Limb (tissue), 2 donors: ENCODE results near the gene FOXD4L5.
"Not testable (repeated sequence)": the region's sequence is repeated elsewhere in the genome, so short reads cannot be mapped to it uniquely, and the experiment has no call there.

Experiments
- DNase-seq, 2 donors: peaks; one replicate each; pipeline ENCODE4 v3.0.0-alpha.2; 2016; ENCODE audit errors: extremely low spot score in 2 of 2

The FOXD4L5 gene

GRCh38 chr9:65285109-65285508 lies at the start of gene FOXD4L5:
Gene FOXD4L5, minus strand, starts transcription at chr9:65285209. Its CDS starts 832 bp downstream, at chr9:65284377.
- not testable (repeated sequence) for DNase-seq

- DNase-seq: not testable (repeated sequence)
Measured at GRCh38 chr9:65283943-65284342, 1.1 kb downstream of the FOXD4L5 start.

- not testable (repeated sequence) for DNase-seq
Measured at GRCh38 chr9:65282976-65283375, 2.0 kb downstream of the FOXD4L5 start.
